Activated T-cell treated with anti-CD3 and anti-CD28 coated beads for 4 hours (primary cell): ENCODE data around the gene MT1B.

Source experiments
- DNase-seq: peaks from one replicate; pipeline ENCODE4 v3.0.0-alpha.2; 2020

Gene MT1B

DNA sequence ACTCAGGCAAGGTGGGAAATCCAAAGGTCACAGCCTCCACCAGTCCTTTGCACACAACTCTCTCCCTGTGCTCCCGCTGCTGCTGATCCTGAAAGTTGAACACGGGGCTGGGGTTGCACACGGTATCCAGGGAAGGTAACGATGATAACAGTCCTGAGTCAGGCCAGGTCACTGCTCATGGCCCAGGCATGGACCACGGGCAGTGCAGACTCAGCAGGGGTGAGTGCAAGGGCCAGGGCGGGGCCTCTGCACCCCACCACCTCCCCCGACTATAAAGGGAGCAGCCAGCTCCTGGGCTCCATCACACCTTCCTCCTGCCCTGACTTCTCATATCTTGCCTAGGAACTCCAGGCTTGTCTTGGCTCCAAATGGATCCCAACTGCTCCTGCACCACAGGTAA, at the start of gene MT1B:
Gene MT1B (plus strand): TSS at position 301 of the 400 bp plus-strand sequence. CDS start 68 bp downstream, at position 369.
- DNase-seq = no peak

DNA sequence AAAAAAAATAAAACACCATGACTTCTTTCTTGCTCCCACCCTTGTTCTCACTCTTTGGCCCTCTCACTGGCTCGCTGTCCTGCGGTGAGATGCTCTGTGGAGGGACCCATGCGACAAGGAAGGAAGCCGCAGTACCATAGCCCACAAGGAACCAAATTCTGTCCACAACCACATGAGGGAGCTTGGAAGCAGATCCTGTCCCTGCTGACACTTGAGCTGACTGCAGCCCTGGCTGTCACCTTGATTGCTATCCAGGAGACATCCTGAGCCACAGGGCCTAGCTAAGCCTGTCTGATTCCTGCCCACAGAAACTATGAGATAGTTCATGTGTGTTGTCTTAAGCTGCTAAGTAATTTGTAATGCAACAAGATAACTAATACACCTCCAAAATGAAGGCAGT, 48.1 kb upstream of the MT1B start:
- no peak for DNase-seq

DNA sequence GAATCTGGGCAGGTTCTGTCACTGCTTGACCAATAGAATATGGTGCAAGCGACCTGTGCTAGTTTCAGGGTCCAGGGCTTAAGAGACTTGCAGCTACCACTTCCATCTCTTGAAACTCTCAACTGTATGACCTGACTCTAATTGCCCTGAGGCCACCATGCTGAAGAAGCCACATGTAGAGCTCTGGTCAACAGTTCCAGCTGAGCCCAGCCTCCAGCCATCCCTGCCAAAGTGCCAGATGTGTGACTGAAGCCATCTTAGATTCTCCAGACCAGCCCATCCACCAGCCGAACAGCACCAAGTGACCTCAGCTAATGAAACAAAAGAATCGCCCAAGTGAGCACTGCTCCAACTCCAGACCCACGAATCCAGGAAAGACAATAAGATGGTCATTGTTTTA, 46.7 kb upstream of the MT1B start:
- DNase-seq = no peak

DNA sequence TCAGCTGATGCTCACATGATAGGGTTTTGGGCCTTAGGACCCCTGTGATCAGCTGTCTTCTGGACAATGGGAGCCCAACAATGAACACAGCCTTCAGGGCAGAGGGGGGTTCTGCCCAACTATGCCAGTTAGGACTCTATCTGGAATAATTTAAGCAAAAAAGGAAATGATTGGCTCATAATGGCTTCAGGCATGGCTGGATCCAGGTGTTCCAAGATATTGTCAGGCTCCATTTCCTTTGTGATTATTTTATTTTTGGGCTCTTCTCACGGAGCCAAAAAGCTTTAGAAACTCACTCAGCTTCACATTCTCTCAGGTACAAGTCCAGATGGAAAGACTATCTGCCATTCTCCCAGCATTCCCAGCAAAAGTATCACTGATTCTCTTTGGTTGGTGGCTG, 46.2 kb upstream of the MT1B start:
- DNase-seq = no peak

DNA sequence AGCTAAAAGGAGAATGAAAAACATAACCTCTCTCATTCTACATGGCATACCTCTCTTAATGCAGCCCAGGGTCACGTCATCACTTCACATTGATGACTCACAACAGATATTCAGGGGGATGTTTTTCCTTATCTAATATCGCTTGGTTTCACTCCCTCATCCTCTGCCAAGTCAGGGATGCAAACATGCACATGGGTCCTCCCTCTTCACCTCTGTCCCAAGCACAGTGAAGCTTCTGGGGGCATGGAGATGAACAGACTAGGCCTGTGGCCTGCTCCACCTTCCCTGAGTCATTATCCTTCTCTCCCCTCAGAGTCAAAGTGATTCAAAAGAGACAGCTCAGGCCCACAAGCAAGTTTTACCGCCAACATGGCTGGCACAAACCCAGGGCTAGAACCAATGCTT, 45.6 kb upstream of the MT1B start:
- no peak for DNase-seq

DNA sequence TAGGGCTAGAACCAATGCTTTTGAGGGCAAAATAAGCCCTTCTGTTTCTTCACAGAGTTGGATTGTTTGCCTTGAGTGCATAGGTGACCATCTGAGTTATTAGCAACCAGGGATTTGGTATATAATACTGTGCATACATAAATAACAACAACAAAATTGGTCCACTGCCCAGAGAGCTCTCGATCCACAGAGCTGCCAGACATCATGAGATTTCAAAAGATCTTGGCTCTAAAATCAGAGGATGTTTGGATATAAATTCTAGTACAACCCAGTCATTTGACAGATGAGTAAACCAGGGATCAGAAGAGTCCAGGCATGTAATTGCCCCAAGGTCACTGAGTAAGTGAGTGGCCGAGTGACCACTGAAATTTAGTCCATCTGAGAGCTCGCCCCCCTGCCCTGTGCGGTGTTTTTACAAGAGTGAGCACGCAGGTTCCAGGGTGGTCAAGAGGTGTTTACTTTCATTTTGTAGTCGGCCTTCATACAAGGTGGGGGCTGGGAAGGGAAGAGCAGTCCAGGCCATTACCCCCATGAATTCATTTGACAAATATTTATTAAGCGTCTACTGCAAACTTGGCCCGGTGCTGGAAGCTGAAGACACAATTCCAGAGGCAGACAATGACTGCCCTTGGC, 45.1 kb upstream of the MT1B start:
- no peak for DNase-seq

DNA sequence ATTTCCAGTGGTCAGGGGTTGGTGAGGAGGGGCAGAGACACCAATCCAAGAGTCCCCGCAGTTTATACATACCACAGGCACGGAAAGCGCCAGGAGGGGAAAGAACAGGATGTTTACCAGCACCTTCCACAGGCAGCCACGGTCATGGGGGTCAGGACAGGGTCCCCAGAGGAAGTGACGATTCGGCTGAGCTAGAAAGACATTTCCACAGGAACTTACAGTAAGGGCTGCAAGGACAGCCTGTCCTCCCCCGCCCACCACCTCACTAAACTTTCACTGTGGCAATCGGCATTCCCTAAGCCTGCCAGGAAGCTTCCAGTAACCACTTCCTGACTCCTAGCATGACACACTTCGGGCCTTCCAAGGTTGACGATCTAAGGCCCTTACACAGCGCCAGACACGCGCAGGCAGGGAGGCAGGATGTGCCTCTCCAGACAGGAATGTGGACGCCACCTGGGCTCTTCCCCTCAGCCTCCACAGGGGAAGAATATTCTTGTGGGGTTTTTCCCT, 44.5 kb upstream of the MT1B start:
- no peak for DNase-seq

DNA sequence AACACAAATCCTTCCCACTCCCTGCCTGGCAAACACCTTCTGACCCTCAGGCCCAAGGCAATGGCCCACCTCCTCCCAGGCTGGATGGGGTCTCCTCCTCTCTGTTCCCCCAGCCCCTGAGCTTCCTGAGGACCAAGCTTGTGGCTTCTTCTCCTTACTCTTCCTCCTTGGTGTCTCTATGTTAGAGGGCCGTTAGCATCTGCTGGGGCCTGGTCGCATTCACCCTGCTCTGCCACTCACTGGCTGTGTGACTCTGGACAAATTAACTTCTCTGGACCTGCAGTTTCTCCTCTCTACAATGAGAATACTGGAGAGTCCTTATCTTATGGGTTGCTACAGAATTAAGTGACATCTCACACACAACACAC, 44.0 kb upstream of the MT1B start:
- no peak for DNase-seq

DNA sequence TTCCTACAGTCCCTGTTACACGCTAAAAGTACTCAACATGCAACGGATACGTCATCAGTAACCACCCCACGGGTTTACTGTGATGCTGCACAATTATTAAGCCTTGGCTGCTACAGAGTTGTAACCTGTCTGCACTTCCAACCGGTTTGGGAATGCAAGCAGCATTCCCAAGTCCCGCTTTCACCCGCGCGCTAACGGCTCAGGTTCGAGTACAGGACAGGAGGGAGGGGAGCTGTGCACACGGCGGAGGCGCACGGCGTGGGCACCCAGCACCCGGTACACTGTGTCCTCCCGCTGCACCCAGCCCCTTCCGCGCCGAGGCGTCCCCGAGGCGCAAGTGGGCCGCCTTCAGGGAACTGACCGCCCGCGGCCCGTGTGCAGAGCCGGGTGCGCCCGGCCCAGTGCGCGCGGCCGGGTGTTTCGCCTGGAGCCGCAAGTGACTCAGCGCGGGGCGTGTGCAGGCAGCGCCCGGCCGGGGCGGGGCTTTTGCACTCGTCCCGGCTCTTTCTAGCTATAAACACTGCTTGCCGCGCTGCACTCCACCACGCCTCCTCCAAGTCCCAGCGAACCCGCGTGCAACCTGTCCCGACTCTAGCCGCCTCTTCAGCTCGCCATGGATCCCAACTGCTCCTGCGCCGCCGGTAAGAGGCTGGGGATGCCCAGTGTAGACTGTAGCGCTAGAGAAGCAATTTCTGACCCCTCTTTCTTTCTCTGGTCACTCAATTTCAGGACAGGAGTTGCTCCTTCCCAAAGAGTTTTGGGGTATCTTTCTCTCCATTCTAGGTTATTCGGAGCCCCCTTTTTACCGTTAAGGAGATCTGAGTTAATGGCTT, 43.4 kb upstream of the MT1B start, which contains the start of gene MT2A:
Gene MT2A (plus strand): TSS at position 542 of the 833 bp plus-strand sequence. CDS start 72 bp downstream, at position 614.
- peak; percentile 73 for DNase-seq

DNA sequence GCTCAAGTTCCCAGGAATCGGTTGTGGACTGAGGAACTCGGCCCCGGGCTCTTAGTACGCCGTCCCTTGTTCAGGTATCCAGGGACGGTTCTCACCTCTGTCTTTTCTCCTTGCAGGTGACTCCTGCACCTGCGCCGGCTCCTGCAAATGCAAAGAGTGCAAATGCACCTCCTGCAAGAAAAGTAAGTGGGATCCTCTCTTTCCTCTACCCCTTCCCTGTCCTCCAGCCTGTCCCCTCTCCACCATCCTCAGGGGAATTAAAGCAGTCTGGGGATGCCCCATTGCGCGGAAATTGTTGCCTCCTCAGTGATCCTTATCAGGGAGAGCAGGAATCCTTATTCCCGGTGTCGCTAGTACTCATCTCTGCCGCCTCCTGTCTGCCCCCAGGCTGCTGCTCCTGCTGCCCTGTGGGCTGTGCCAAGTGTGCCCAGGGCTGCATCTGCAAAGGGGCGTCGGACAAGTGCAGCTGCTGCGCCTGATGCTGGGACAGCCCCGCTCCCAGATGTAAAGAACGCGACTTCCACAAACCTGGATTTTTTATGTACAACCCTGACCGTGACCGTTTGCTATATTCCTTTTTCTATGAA, 42.7 kb upstream of the MT1B start:
- DNase-seq = no peak

DNA sequence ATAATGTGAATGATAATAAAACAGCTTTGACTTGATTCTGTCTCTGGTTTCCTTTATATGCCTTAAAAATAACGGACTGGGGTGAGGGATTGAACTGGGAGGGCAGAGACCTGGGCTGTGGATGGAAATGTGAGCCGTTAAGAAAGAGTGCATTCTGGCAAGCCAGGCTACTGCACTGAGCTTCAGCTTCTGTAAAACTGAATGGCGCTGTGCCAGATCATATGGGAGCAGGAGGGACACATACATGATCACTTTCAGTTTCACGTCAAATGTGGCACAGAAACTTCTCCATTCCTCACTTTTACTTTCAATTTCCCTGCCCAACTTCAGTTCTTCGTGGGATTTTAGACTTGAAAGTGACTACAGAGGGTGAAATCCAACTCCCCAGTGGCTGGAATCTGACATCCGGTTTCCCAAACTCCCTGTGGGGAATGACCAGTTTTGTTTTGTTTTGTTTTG, 42.2 kb upstream of the MT1B start:
- DNase-seq = peak; percentile 58

DNA sequence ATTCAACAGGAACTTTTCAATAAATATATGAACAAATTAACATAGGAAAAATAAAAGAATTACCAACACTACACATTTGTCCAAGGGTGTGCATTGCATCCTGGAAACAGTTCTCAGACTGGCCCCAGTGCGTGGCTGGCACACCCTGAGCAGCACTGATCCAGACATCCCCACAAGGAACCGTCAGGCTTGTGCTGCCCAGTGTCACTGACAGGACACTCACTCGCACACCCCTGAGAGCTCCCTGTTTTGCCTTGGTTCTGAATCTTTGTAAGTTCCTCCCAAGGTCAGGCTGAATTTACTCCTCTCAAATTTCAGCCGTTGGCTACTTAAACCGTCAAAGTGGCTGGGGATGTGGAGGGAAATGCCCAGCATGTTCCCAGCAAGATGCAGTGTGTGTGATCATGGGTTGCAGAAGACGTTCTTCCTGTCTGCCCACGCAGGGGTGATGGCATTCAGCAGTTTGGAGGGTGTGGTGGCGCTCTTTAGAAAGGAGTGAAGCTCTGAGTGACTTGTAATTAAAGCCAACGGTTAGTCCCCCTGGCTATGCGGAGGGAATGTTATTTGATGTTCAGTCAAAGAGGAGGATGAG, 41.6 kb upstream of the MT1B start:
- peak; percentile 72 for DNase-seq

DNA sequence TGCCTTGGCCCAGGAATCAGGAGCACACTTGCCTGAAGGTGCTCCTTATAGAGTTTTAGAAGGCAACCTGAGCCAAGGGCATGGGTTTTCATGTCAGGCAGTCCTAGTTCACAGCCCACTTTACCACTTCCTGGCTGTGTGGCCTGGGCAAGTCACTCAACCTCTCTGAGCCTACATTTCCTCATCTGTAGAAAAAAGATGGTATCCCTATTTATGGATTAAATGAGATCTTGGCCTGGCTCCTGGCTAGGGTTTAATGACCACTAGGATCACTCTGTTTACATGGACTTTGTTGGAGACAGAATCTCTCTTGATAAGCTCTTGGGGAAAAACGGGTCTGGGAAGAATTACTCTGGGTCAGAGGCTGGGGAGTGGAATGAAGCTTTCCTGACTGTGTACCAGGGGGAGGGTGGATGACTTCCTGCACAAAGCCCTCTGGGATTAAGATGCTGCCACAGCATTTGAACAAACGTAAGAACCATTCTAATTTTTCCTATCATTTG, 41.0 kb upstream of the MT1B start:
- no peak for DNase-seq

DNA sequence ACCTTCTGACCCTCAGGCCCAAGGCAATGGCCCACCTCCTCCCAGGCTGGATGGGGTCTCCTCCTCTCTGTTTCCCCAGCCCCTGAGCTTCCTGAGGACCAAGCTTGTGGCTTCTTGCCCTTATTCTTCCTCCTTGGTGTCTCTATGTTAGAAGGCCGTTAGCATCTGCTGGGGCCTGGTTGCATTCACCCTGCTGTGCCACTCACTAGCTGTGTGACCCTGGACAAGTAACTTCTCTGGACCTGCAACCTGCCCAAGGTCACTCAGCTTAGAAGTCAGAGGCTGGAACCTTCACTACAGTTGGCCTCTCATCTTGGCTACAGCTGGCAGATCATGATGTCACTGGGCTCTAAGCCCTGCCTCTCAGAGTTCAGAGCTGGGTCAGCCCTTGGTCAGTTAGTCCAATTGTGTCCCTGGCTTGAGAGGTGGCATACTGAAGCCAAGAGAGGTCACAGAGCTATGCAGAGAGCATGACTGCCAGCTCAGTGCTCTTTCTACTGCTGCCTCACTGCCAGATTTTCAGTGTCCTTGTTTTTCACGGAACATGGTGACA, 40.3 kb upstream of the MT1B start:
- no peak for DNase-seq

DNA sequence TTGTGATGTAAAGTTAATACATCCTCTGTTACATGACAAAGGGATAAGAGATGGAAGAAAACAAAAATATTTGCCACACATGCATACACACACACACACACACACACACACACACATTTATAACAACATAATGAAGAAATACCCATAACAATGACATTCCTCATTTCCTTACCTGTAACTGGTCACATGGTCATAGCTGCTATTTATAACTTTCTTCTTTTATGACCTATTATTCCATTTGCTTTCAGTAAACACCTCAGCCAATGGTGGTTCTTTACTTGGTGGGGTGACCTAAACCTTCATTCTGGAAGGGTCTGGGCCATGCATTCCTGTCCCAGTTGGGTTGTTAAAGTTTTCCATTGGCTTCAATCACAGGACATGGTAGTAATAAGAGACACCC, 38.0 kb upstream of the MT1B start:
- no peak for DNase-seq

DNA sequence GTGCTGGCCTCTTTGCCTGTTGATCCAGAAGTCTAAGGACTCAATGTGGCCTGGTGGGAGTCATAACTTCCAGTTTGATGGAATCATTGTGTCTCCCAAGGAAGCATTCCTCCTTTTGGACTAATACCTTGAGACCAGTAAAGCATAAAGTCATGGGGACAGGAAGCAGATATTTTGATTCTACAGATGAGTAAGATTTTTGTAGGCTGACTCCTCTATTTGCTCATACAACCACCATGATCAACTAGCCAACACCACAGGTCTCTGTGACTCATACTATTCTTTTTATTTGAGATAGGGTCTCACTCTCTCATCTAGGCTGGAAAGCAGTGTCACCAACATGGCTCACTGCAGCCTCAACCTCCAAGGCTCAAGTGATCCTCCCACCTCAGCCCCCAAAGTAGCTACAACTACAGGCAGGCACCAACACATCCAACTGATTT, 37.1 kb upstream of the MT1B start:
- DNase-seq = no peak

DNA sequence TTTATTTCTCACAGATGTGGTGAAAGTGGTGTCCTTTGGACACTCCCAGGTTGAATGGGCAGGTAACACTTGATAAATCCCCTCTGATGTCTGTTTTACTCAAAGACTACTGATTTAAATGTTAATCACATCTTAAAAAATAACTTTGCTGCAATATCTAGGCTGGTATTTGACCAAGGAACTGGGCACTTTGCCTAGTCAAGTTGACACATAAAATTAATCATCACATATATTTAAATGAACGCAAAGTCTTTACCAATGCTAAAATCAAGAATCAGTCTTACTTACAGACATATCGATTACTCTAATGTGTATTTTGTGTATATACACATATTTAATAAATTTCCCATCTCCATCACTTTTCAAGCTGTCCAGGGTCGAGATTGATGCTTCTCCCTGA, 36.3 kb upstream of the MT1B start:
- no peak for DNase-seq

DNA sequence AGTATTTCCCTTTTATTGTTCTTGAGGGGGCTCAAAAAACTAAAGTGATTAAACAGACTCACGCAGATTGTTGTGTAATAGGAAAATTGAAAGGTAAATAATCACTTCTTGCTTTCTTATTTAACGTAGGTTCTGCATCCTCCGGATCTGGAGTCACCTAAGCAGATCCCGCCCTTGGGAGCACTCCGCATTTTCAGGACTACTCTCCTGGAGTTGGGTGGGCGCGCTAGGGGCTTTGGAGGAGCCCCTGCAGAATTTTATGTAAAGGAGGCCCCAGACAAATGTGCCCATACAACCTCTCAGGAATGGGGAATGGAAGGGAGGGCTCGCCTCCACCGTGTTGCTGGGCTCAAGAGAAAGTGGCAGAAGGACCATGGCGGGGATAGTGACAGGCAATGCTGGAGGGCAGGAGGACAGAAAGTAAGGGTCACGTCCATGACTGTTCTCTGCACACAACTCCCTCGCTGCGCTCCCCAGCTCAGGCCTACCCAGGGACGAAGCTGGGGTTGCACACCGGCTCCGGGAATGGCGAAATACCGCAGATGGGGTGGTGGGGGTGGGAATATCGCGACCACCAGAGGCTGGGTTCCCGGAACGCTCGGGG, 35.0 kb upstream of the MT1B start:
- no peak for DNase-seq

DNA sequence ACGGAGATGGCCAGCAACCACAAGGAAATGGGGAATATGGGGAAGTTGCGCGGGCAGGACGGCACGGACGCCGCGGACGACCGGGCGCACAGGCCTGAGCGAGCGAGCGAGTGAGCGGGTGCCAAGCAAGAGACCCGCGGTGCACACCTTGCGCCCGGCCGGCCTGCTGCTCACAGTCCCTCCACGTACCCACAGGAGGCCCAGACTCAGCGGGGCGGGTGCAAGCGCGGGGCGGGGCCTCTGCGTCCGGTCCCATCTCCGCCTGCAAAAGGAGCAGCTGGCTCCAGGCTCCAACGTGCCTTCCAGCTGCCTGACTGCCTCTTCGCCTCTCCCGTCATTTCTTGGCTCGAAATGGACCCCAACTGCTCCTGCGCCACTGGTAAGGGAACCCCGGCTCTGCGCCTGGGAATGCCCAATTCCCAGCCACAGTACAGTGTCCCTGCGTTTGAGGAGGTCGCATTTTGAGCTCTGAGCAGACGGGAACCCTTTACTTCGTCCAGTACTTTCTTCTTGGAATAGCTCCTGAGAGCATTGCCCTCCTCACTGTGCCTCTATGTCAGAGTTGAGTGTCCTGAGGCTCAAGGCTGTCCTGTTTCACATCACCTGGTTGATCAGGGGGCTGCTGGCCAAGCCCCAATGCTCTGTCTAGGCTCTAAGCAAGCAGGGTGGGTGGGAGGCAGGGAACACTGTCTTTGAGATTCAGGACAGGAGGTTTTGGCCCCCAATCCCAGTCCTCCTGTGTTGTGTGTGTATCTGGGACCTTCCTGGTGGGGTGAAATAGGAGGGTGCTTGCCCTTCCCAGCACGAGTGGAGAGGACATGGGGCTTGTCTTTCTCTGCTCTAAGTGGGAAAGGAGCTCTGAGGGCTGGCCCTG, 34.2 kb upstream of the MT1B start:
- no peak for DNase-seq

DNA sequence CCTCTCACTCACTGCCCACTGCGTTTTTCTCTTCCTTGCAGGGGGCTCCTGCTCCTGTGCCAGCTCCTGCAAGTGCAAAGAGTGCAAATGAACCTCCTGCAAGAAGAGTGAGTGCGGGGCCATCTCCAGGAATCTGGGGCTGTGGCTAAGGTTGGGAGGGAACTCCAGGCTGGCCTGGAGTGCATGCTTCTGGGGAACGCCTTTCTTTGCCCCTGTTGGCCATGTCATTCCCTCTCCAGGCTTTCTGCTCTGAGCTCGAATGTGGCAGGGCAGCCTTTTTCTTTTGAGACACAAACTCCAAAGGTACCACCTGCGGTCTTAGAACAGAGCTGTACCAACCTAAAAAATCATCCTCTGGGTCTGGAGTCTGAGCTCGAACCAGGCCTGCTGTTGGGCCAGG, 33.5 kb upstream of the MT1B start:
- DNase-seq = no peak

DNA sequence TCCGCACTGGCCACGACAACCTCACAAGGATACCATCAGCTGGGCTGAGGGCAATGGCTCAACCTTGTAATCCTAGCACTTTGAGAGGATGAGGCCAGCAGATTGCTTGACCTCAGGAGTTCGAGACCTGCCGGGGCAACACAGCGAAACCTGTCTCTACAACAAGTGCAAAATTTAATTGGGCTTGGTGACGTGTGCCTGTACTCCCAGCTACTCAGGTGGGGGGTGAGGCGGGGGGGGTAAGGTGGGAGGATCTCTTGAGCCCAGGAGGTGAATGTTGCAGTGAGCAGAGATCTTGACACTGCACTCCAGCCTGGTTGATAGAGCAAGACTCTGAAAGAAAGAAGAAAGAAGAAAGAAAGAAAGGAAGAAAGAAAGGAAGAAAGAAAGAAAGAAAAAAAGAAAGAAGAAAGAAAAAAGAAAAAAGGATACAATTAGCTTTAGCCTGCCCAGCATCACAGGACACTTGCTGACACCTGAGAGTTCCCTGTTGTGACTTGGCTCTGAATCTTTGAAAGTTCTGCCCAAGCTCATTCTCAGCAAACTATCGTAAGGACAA, 31.3 kb upstream of the MT1B start:
- DNase-seq = no peak
